Stimulated activated memory B cell treated with anti-CD40 and anti-IgM and Interleukin-4, amounts not matched to agents 10 μg/mL and 1 μg/mL and 100 μg/mL, for 72 hours (primary cell): ENCODE data around the gene ARHGEF1.
A peak's percentile ranks its signal among the peaks of the same experiment; 100 is the strongest.

Experiments used
- ATAC-seq: fragments of 150-1000 bp; cut with Tn5 transposase; 2 replicates; pipeline ENCODE4 v1.10.0; 2021
- H3K27ac Mint-ChIP-seq: one replicate; pipeline ENCODE4 v1.8.0; 2022; ENCODE audit warnings: mild to moderate bottlenecking, mixed read lengths
- H3K27me3 Mint-ChIP-seq: one replicate; pipeline ENCODE4 v1.8.0; 2022; ENCODE audit warnings: mixed read lengths
- H3K36me3 Mint-ChIP-seq: one replicate; pipeline ENCODE4 v1.8.0; 2022; ENCODE audit warnings: mixed read lengths
- H3K4me1 Mint-ChIP-seq: one replicate; pipeline ENCODE4 v1.8.0; 2022; ENCODE audit warnings: mixed read lengths
- H3K4me3 Mint-ChIP-seq: one replicate; pipeline ENCODE4 v1.8.0; 2022; ENCODE audit warnings: mild to moderate bottlenecking, moderate library complexity, mixed read lengths
- H3K9me3 Mint-ChIP-seq: one replicate; pipeline ENCODE4 v1.8.0; 2022; ENCODE audit warnings: mixed read lengths

Gene ARHGEF1

GRCh38 chr19:41951686-41952172 is 68.7 kb downstream of the ARHGEF1 start:
- H3K27me3 Mint-ChIP-seq: no peaks in the 10 kb centered on the region
- peak; percentile 91 for ATAC-seq
- H3K9me3 Mint-ChIP-seq: no peaks in the 10 kb centered on the region
- H3K4me3 Mint-ChIP-seq: no peak overlapping the region
- peak overlapping the region; percentile 96 for H3K27ac Mint-ChIP-seq
- H3K36me3 Mint-ChIP-seq: peaks cover 5% of the 10 kb centered on the region
- H3K4me1 Mint-ChIP-seq: peaks cover 38% of the 10 kb centered on the region

GRCh38 chr19:41955521-41955920 is 72.5 kb downstream of the ARHGEF1 start:
- Mint-ChIP-seq H3K27ac (no peak overlapping the region), H3K4me1 (peaks cover 30% of the 10 kb centered on the region), H3K4me3 (no peak overlapping the region), H3K36me3 (peaks cover 5% of the 10 kb centered on the region), H3K9me3 (no peaks in the 10 kb centered on the region), H3K27me3 (no peaks in the 10 kb centered on the region)
- ATAC-seq: no peak

- H3K4me3 Mint-ChIP-seq: no peak overlapping the region
- no peaks in the 10 kb centered on the region for H3K9me3 Mint-ChIP-seq
- no peak for ATAC-seq
- H3K36me3 Mint-ChIP-seq: peaks cover 5% of the 10 kb centered on the region
- no peak overlapping the region for H3K27ac Mint-ChIP-seq
- H3K27me3 Mint-ChIP-seq: no peaks in the 10 kb centered on the region
- H3K4me1 Mint-ChIP-seq: peaks cover 25% of the 10 kb centered on the region
These were observed 73.6 kb downstream of the ARHGEF1 start for GRCh38 chr19:41956621-41957020.
